Stimulated activated CD4-positive, alpha-beta T cell treated with anti-CD3 and anti-CD28 coated beads, Interleukin-4, amount 100 ng/mL, for 48 hours (primary cell): ENCODE results near the gene MN1.

Experiments used
- DNase-seq, 2 donors: peaks; one replicate each; pipeline ENCODE4 v3.0.0-alpha.2; 2020; ENCODE audit warnings: low read depth in 2 of 2

Gene MN1

DNA sequence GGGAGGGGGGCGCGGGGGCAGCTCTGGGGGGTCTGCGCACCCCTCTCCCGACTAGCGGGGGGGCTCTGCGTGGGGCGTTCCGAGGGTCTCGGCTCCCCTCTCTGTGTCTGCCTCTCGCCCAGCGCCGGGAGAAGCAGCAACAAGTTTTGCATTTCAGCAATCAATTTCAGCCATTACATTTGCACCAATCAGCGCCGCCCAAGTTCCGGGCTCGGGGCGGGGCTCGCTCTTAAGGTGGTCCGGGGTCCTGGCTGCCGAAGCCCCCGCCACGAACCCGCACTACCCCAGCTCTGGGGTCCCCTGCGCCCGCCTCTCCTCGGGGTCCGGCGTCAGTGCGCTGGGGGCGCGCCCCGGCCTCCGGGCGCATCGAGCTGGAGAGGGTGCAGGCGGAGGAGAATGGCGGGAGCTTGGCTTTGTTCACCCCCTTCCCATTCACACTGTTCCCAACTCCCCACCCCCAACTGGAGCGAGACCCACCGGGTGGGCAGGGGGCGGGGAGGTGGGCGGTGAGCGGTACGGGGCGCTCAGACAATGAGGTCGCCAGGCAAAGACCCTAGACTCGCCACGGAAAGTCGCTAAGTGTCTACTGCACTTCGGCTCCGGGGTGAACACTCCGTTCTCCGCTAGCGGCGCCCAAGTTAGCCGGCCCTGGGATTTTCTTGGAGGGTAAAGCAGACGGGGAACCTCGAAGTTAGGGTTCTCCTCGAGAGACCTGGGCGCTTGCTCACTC lies at the start of gene MN1:
Gene MN1 (minus strand): TSS at position 141 of the 730 bp plus-strand sequence. CDS start 1,213 bp downstream, outside the sequence.
- DNase-seq, result peak in 1 of 2 donors; percentile 19

DNA sequence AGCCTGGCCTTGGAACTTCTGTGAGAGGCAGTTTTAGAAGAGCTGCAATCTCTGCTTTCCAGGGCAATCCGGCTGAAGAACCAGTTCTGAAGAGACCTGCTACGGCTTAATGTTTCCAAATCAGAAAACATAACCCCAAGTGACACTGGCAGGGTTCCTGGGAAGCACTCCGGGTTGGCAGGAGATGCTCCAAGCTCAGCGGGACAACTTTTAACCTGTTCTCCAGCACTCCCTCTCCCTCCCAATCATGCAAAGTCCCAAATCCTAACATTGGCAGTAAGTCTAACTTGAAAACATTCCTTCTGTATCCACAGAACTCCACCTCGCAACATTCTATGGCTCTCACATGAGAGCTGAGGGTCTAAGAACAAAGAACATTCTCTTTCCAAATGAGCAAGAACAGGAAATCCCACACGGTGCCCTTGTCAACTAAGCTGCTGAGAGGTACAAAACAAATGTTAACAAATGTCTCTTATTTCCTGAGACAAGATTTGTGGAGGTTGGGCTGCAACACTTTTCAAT lies 48.5 kb upstream of the MN1 start:
- no peak for DNase-seq

DNA sequence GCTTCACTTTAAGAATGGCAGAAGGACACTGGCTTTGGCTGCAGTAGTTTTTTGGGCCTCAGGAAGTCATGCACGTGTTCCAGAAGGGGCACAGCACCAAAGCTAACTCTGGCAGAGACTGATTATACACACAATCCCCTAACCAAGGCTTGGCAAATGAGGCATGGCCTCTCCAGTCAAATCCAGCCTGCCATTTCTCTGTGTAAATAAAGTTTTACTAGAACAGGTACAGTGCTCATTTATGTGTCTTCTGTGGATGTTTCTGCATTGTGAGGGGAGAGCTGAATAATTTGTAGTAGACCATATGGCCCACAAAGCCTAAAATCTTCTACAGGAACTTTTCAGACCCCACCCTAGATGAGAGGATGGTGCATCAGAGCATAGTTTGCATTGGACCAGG lies 46.4 kb upstream of the MN1 start:
- DNase-seq, result no peak

DNA sequence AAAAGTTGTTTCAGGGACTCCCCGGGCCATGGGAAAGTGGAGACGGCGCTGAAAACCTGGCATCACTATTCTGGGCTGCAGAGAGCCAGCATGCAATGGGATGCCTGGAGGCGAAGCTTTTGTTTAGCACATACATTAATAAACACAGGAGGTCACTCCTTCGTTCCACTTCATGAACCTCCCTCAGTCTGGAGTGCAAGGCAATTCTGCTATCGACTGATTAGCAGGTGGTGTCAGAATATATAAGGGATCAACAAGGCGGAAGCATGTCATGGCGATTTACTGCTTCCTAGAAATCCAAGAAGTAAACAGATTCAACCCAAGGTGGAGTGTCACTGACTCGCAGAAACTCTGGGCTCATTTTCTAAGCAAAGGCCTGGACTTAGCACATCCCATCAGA lies 45.4 kb upstream of the MN1 start:
- DNase-seq, result no peak

DNA sequence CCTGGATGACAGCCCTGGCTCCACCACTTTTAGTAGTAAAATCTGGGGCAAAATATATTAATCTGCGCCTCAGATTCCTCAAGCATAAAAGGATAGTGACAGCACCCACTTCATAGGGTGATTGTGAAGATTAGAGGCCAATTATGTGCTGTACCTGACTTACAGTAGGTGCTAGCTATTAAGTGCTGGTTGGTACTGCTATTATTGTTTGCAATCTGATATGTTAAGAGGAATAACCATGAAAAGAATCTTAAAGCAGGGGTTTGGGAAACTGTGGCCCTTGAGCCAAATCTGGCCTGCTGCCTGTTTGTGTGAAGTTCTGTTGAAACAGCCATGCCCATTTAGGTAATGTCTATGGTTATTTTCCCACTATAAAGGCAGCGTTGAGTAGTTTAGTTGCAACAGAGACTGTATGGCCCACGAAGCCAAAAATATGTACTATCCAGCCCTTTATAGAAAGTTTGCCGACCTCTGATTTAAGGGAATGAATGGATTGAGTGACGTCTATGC lies 44.7 kb upstream of the MN1 start:
- no peak for DNase-seq

DNA sequence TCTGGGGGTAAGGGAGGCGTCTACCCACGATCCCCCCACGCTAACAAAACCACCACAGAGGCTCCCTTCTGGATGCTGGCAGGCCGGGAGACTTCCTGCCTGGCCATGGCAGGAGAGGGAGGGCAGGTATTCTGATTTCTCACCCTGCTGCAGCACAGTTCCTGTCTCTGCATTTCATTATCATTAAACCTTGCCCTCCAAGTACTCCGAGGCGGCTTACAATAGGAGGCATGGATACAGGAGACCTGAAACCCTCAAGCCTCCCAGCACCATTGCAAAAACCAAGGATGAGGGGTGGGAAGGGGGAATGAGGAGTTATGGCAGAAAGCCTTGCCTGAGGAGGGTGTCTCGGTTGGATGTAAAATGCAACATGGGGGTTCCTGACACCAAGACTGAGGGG lies 44.1 kb upstream of the MN1 start:
- DNase-seq, result no peak

DNA sequence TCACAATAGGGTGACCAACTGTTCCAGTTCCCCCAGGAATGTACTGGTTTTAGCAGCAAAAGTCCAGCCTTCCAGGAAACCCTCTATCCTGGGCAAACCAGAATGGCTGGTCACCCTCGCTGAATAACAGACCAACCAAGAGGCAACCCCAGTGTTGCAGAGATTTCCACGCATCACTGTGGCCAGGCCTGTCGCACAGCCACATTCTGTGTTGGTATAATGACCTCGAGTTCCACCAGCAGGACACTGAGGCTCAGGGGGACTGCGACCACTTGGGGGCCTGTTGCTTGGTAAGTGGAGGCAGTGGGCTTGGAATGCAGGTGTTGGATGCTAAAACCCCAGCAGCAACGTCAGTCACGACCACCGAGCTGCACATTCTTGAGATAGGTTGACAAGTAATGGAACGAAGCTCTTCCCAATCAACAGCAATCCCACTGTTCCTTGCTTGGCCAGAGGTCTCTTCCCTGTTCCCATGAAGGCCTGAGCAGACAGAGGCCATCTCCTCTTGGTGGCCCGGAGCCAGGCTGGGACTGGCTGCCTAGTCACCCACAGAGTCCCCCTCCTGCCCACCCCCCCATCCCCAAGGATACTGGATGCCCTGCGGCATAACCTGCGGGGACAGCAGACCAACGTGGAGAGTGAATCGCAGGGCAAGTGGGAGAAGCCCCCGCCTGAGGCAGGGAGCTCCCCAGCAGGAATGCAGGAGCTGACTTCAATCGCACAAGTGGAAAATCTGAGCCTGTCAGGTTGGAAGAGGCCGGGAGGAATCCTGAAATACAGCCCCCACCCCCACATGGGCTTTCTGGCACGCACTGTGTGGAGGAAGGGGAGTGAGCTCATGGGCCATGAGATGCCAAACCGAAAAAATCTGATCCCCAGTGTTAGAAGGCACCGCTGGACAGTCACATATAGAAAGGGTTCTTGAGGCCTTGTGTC lies 43.4 kb upstream of the MN1 start:
- DNase-seq, result no peak

DNA sequence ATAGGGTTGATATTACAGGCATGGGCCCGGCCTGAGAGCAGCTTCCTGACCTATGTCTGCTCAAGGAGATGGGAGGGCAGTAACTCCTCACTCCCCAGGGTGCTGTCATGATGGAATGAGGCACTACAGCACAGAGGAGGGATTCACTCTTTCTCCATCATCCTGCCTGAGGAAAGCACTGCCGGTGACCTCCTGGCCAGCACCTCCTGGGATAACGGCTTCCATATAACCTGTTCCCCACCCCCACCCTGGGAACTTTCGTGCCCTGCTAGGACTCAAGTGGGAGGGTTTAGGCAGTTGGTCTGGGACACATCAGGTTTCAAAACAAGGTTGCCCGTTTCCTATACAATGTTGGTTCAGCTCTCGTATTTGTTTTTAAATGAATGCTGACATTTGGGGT lies 42.7 kb upstream of the MN1 start:
- DNase-seq, result no peak

DNA sequence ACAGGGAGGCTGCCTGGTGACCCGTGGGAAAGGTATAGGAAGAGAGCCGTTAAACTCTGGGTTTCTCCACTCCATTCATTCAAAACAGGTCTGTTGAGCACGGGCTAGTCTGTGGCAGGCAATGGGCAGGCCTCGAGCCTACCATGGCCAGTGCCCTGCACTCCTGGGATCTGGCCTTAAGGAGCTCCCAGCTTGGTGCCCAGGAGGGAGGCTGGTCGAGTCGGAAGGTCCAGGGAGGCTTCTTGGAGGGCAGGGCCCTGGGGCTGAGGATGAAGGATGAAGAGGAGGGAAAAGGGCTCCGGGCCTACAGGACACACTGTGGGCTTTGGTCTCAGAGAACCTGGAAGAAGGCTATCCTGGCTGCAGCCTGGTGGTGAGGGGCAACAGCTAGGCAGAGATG lies 41.9 kb upstream of the MN1 start:
- no peak for DNase-seq

DNA sequence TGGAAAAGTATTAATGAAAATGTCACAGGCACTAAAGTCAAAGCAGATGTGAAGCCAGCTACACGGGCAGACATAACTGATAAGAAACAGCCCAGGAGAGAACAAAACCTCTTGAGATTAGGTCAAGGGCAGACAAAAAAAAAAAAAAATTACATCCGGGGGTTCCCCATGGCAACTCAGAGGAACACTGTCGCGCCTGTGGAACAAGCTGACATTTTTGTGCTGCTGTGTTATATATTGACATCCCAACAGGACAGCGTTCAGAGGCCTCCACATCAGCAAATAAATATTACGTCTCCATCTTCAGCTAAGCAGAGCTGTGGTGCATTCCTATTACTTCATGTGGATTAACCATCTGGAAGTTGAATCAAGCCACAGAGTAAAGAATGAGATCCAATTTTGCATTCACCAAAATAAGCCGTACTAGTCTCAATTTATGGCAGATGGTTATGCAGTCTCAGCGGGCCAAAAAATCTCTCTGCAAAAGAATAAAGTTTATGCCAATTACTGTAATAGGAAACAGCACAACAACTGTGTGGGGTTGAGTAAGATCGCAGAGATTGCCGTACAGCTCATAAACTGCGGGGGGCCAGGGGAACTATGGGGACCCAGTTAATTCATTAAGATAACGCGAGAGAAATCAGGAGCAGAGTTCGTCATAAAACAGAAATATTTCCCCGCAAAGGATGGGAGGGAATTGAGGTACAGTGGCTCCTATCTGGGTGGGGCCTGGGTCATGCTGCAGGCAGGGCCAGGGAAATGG lies 41.3 kb upstream of the MN1 start:
- DNase-seq, result no peak

DNA sequence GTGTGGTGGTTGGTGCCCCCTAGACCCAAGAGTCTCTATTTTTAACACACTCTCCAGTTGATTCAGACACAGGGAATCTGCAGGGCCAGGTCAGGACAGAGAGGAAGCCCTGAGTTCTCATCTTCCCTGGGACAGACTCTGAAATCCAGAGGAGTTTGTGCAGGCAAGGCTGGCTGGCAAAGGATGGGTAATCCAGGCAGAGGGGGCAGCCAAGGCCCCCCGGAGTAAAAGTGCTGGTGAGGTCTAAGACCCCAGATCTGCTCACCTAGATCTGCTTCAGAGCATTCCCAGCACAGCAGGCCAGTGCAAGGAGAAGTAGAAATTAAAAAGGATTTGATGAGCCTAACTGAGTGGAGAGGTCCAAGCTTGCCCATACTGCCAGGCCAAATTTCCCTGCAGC lies 40.6 kb upstream of the MN1 start:
- DNase-seq, result no peak

DNA sequence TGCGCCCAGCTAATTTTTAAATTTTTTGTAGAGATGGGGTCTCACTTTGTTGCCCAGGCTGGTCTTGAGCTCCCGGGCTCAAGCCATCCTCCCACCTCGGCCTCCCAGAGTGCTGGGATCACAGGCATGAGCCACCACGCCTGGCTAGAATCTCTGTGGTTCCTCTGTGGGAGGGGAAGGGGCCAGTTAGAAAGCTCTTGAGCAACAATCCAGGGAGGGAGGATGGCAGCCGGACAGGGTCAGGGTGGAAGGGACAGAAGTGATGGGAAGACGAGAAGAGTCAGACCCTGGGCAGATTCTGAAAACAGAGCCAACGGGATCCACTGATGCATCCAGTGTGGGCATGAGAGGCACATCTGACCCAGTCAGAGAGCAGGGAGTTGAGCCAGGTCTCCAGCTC lies 38.9 kb upstream of the MN1 start:
- DNase-seq, result no peak

DNA sequence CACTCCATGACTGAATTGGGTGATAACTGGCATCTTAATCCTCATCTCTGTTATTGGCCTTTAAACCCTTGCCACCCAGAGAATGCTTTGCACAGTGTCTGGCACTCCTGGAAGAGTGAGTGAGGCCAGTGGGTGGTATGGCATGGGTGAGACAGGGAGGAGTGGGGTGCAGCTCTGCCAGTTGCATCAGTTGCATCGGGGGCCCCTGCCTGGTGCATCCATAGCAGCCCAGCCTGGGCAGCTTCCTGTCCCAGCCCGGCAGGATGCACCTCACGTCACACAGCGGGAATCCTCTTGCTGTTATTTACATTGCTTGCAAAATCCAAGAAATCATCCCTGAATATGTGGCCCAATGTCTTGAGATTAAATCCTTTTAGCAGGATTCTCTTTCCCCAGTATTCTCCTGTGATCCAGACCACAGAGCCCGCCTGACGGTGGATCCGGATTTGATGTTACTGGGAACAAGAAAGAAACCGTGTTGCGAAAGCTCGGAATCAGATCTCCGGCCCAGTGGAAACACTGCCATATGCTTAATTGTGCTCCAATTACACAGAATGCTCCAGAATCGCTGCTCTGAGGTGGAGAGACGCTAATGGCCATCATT lies 37.6 kb upstream of the MN1 start:
- no peak for DNase-seq

DNA sequence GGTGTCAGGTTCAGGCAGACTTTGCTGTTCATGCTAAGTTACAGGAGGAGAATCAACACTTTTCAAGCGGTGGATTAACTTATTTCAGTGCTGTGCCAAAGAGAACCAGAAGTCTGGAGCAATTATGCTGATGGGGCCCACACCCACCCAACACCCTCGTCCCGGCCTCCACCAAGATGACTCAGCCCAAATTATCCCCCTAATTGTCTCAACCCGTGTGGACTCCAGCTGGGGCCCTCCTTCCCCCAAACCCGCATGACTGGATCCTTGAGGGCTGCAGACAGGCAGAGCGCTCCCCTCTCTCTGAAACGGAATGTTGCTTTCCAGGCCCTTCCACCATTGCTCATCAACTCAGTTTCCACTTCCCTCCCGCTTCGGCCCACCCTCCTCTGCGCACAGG lies 34.6 kb upstream of the MN1 start:
- DNase-seq, result no peak

DNA sequence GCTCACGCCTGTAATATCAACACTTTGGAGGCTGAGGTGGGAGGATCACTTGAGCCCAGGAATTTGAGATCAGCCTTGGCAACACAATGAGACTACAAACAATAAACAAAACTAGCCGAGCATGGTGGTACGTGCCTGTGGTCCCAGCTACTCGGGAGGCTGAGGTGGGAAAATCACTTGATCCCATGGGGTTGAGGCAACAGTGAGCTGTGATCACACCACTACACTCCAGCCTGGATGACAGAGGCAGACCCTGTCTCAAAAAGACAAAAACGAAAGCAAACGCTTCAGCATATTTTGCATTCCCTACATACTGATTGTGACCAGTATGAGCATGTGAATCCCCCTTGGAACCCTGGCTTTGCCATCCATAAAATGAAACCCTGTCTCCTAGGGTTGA lies 33.9 kb upstream of the MN1 start:
- DNase-seq, result no peak

DNA sequence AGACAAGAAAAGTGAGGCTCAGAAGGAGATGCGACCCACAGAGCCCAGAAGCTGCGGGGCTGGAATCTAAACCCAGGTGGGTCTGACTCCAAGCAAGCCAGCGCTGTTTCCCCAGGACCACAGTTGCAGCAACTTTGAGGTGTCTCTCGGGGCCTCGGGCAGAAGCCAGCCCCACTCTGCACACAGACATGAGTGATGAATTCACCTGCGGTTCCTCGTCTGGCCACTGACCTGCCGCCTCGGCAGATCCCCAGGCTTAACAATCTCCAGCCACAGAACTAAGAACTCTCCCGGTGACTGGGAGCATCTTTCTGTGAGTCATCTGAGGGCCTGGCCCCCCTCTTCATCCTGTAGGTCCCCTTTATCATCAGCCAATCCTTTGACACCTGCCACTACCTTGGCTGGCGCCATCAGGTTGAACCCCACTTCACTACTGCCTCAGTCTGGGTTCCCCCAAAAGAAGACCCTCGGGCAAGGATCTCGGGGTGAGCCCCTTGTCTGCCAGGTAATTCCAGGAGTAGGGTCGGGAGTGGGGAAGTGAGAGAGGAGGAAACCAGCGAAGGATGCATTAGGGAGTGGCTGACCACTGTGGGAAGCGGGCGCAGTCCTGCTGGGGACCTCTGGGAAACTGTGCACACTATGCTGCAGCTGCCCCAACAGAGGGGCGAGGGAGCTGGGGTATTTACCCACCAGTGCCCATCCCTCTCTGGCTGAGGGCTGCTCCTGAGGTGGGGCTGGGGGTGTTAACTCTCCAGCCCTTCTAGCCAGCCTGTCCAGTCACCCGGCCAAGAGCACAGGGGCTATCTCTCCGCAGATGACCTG lies 33.0 kb upstream of the MN1 start:
- DNase-seq, result no peak

DNA sequence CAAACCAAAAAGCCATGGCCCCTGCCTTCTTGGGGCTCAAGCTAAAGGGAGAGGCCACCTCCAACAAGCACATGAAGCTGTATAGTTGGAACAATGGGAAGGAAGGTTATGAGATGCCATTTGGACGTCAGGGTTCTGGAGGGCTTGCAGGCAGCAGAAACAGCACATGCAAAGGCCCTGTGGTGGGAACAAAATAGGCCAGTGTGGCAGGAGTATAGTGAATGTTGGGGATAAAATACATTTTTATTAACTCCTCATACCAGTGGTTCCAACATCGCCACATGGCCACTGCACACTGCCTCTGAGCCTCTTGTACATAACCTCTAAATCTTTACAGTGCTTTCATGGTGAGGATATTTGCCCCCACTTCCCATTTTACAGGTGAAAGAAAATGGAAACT lies 32.2 kb upstream of the MN1 start:
- DNase-seq, result no peak

DNA sequence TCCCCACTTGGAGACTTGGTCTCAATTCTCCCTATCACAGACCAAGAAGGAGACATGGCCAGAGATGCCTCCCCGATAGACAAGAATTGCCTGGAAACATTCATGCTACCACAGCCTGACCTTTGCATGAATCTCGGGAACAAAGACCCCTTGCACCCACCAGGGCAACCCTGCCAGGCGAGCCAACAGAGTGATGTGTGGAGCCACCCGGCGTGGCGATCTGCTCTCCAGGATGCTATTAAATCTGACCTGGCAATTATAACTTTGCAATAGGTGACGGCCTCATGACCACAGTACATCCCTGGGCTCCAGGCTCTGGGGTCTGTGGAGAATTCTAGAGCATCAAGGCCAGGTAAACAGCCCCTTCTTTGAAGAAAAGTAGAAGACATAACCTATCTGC lies 31.1 kb upstream of the MN1 start:
- no peak for DNase-seq

DNA sequence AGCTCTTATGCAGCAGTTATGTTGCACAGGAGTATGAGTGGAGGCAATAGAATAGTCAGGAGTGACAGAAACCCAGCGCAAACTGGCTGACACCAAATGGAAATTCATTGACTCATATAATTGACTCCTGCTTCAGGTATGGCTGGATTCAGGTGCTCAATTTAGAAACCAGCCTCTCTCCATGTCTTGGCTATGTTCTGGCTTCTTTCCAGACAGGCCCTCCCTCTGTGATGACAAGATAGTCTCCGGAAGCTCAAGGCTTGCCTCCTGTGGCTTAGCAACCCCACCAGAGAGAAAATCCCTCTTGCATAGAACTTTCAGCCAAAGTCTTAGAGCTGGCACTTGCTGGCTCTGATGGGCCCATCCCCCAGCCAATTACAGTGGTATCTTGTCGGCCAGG lies 28.1 kb upstream of the MN1 start:
- no peak for DNase-seq
